GM19240 (cell line): ENCODE results near the gene TSPAN18.

Source experiments
- DNase-seq: peaks from one replicate; pipeline ENCODE4 v3.0.0; 2011; ENCODE audit warnings: low spot score; ENCODE audit not compliant: insufficient read length

The TSPAN18 gene

DNA sequence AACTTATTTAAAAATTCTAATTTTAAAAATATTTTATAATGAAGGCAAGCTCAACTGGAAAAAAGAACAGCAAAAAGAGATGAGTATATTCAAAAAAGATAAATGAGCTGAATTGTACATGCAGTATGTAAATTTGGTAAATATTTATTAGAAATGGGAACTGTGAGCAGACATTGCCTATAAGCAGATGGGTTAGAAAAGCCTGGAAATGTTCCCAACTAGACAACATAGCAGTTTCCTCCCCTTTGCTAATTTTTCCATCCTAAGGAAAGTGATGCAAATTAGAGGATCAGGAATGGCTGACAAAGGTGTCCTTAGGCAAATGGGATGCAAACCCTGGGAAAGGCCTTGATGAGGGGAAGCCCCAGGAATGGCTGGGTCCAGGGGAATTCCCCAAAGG is 186.7 kb downstream of the TSPAN18 start:
- DNase-seq = no peak

GRCh38 chr11:44914105-44914504 is 187.3 kb downstream of the TSPAN18 start:
- DNase-seq = no peak

DNA sequence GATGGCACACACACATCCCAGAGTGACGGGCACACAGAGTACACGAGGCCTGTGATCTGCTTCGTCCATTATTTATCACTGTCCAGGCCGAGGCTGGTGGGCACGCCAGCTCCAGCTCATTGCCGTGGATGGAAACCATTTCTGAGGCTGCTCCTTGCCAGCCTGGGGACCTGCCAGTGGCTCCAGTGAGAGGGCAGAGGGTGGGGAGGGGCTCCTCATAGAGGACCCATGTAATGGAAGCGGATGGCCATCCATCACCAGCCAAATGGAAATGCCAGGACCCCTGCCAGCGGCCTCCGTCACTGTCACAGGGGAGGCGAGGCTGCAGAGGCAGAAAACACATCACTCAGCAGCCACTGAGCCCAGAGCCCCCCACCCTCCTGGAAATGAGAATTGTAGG is 188.2 kb downstream of the TSPAN18 start:
- DNase-seq = no peak

DNA sequence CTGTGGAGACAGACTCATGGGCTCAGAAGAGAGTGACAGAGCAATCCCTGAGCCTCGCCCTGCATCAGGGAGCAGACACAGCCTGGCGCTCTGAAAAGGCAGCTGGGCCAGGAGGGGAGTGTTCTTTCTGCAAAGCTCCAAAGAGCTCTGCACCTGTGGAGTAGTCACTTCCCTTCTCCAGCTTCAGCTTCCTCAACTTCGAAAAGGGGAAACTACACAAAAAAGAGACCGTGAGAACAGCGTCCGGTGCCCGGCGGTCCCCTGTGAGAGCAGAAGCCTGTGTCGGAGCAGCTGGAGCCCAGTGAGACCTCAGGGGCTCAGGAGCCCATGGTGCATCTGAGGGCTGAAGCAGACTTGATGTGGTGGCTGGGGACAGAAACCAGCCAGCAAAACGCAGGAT is 188.9 kb downstream of the TSPAN18 start:
- no peak for DNase-seq

- no peak for DNase-seq
These were observed 189.6 kb downstream of the TSPAN18 start for GRCh38 chr11:44916331-44916730.

- DNase-seq = no peak
These were observed 190.1 kb downstream of the TSPAN18 start for GRCh38 chr11:44916801-44917385.

DNA sequence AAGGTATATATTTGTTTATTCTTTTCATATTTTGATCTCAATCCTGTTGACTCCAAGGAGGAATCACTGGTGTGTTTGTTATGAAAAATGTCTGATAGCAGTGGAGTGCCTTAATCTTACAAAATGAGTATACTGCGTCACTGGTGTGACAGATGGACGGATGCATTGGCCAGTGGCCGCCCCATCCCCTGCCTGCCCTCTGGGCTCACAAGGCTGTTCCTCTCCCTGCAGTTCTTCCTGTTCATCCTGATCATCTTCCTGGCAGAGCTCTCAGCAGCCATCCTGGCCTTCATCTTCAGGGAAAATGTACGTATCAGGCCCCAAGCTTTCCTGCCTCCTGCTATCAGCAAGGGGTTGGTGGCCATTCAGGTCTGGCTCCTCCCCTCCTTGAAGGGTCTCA is 191.0 kb downstream of the TSPAN18 start:
- no peak for DNase-seq

GRCh38 chr11:44920451-44920850 is 193.7 kb downstream of the TSPAN18 start:
- no peak for DNase-seq

DNA sequence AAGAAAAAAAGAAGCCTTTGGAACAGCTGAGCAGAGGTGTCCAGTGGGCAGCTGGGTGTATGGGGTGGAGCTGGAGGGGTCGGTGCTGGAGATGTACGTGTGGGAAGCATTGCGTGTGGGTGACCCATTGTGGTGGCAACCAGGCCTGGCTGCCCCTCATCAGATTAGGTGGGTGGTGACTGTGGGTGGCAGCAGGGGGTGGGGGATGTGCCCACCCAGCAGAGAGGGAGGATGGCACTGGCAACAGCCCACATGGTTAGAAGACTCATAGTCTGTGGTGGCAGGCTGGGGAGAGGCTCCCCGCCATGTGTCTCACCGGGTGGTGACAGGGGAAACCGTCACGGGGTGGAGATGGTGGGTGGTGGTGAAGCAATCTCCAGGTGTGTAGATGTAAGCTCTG is 196.4 kb downstream of the TSPAN18 start:
- no peak for DNase-seq

DNA sequence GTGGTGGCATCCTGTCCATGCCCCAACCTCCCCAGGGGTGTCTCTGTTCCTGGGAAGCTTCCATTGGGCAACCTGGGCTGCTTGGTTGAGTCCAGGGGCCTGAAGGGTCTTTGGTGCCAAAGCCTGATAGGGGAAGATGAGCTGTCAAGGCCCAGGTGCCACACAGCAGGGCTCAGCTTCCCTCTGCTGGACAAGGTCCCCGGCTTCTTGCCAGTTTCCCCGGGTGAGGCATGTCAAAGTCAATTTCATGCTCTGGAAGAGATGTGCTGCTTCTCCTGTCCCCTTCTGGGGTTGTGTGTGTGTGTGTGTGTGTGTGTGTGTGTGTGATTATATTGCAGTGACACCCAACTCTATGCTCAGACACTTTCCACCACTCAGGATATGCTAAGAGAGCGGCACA is 197.0 kb downstream of the TSPAN18 start:
- no peak for DNase-seq

DNA sequence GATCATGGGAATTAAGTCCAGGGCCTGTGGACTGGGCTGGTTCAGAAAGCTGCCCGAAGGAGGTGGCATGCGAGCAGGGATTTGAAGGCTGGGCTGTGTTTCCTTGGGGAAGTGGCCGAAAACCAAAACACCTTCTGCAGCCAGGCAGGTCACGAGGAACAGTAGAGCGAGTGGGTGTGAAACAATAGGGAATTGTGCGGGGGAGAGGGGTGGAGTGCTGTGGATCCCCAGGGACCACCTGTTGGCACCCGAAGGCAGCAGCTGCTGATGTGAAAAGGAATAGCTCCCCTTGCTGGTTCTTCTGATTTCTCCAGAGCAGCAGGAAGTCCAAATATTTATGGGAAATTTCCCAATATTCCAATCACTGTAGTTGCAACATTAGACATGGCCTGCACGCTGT is 199.3 kb downstream of the TSPAN18 start:
- no peak for DNase-seq

- DNase-seq = peak; percentile 67
These were observed 200.5 kb downstream of the TSPAN18 start for GRCh38 chr11:44927174-44927661.

DNA sequence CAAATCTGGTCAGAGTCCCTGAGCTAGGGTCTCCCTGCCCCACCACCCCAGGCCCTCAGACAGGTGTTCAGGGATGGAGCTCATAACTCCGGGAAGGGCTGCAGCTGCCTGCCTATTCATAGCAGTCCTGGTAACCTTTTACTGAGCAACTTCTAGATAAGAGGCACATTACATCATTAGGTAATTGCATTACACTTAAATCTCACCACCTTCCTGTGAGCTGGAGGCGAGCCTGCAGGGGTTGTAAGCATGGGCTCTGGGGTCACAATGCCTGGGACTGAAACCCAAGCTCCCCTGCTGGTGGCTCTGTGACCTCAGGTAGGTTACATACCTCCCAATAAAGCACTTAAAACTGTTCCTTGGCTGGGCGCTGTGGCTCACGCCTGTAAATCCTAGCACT is 201.4 kb downstream of the TSPAN18 start:
- no peak for DNase-seq

- no peak for DNase-seq
These were observed 202.1 kb downstream of the TSPAN18 start for GRCh38 chr11:44928816-44929215.

DNA sequence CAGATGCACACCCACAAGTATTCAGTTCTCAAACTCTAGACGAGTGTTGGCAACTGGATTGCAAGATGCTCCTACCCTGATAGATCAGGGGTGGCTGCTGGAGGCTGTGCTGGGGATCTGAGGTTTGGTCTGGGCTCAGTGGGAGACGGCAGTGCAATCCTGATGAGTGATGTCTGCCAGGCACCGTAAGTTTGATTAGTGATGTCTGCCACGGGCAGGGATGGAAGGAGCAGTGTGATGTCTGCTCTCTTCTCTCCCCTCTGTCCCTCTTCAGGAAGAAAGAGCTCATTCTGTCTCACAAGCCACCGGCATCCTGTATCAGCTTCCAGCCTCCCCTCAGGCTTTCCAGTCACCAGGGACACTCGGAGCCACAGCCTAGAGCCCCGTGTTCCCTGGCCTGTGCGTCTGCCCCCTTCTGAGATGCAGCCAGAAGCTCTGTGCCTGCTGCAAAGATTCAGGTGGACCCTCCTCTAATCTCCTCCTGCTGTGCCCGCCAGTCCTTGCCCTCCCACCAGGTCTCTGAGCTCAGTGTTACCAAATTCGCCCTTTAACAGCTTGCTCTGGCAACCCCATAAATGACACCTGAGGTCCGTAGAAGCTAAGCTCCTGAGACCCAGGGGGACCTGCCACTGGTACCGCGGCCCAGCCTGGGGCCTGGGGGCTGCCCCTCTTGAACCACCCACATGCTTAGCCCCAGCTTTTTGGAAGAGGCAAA is 204.0 kb downstream of the TSPAN18 start:
- no peak for DNase-seq

DNA sequence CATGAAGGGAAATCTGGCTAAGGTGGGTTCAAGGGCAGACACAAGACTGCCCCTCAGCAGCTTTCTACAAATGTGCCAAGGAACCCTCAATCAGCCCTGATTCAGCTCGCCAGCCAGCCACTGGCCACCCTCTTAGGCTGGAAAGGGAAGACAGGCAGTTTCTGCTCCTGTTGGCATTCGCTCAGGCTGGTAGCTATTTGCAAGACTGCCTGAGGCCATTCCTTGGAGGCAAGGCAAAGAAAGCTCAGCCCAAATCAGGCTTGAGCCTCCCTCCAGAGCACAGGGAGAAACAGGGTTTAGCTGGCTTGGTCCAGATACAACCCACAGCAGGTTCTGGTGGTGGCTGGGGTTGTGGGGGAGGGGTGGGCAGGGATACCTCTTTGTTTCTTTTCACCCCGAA is 204.7 kb downstream of the TSPAN18 start:
- no peak for DNase-seq

GRCh38 chr11:44934110-44934509 is 207.3 kb downstream of the TSPAN18 start:
- no peak for DNase-seq

DNA sequence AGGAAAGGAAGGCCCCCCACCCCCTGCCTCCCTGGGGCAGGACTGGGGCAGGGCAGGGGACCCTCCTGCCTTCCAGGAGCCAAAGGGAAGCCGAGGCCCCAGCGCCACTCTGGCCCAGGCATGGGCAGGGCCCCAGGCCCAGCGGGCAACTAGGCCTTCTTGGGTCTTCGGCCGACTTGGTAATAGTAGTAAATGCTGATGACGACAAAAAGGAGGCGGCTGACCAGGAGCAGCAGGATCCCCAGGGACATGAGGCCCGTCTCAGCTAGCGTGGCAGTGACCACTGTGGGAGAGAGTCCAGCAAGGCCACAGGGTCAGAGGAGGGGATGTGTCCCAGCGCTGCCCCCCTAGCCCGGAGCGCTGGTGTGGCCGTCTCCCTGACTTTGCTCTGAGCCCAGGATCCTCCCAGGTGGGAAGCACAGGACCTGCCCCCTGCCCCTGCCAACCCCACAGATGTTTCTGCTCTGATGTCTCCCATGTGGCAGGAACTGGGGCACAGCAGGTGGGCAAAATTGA is 208.0 kb downstream of the TSPAN18 start:
- DNase-seq = no peak

- DNase-seq = peak; percentile 82
These were observed 209.8 kb downstream of the TSPAN18 start for GRCh38 chr11:44936525-44936924.

DNA sequence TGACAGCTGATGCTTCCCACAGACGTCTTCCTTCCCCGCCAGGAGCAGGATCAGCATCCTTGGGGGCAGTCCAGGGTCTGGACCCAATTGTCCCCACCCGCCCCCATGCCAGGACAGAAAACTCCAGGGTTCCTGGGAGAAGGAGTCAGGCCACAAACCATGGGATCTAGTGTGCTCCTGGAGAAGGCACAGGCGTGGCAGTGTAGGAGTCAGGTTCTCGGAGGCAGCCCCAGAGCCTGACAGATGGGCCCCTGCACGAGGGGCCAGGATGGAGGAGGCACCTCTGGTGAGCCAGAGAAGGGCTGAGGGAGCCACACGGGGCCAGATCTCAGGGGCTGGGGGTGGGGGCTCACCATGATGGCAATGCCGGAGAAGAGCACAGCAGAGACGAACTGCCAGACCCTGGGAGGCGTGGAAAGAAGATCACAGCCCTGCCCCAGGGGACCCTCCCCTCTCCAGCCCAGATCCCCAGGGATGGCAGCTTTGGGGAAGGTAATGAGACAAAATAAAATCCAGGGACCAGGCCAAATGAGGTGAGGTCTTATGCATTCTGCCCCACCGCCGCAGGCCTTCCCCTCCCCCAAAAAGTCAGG is 210.3 kb downstream of the TSPAN18 start:
- no peak for DNase-seq

DNA sequence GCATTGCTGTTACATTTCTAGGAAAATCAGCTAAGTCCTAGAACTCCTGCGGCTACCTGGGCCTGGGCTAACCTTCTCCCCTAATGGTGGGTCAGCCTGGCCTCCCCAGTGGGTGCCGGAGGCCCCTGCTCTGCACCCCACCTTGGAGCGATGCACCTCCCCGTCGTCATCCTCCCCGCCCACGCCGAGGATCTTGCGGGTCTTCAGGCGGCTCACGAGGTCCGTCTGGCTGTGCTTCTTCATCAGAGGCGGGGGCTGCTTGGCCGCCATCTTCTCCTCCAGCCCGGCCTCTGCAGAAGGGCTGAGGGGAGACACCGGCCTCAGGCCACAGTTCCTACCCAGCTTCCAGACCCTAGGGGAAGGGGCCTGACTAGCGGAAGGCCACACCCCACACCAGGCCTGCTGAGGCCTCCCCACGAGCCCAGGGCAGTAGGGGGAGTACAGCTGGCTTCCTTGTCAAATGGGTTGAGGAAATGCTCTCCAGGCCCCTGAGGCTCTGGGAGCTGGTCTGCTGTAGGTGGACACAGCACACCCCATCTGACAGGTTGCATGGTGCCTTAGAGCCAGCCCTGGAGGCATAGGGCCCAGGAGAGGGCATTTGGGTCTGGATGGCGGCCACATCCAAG is 211.4 kb downstream of the TSPAN18 start:
- DNase-seq = no peak
